Measurements from ENCODE around the gene PGBD5. TPM values are rescaled to one million over a fixed set of nuclear protein-coding genes. Genes with fewer than 3 reads are reported as not detected.

PGBD5 gene
- total and polyA plus RNA-seq, 9 of the 15 experiments (the other 6 are each of a cell fraction or from before 2014, with no cell fraction given): under 0.01 to 0.40 (median 0.10) TPM; not detected in 3

GRCh38 chr1:230270185-230270558, 156.0 kb downstream of the PGBD5 start:
- no TSS peak for BruUV-seq (replicated peaks)
- ChIA-PET CTCF (ENCODE audit: low intra/inter-chr PET ratio) (no interaction called here), POLR2A (interaction anchor here (0.7 kb wide), 1 partner anchor 1066 kb away, joined by 3 read pairs; no protein-coding TSS in a partner anchor)
- no peak overlapping the region for H3K9ac ChIP-seq (ENCODE audit: insufficient read depth in 1 of 2, low read depth in 2 of 2, low read length in 2 of 2)
- H3K36me3 ChIP-seq (ENCODE audit: control insufficient read depth, insufficient read depth, low read length): peaks cover 76% of the 10 kb centered on the region
- intact Hi-C loops (cut with micrococcal nuclease) (no loop called here), in situ Hi-C loops (cut with MboI) (no loop called here)
- no peak for DNase-seq (ENCODE audit: extremely low read depth in 1 of 4, low spot score in 3 of 4)
- no peak overlapping the region for H2AFZ ChIP-seq (ENCODE audit: low read depth, low read length)
- no peaks in the 10 kb centered on the region for H3K9me3 ChIP-seq (replicated peaks; ENCODE audit: control insufficient read depth, insufficient read depth, low read depth, low read length)
- H3K4me3 ChIP-seq: no peak overlapping the region
- H3K27ac ChIP-seq (ENCODE audit: extremely low read depth, low read depth, low read length): no peak overlapping the region
- ATAC-seq: no peak
- no peaks in the 10 kb centered on the region; the same call in 1 of the 2 replicates for H4K20me1 ChIP-seq (replicated peaks; ENCODE audit: control insufficient read depth, insufficient read depth, low read length)
- H3K79me2 ChIP-seq (ENCODE audit: control insufficient read depth, insufficient read depth, low read length): no peaks in the 10 kb centered on the region
- H3K27me3 ChIP-seq (ENCODE audit: control insufficient read depth in 2 of 2, insufficient read depth in 2 of 2, low read length in 2 of 2): no peaks in the 10 kb centered on the region
- no peak for FAIRE-seq
- WGBS (ENCODE audit: insufficient coverage, low coverage, missing lambda C conversion rate): 70% methylated on average over 1 of the region's 1 CpG
- peaks cover 9 to 14% of the 10 kb centered on the region in 2 experiments for H3K4me1 ChIP-seq (replicated peaks in 1 of 2; ENCODE audit: control insufficient read depth in 2 of 2, insufficient read depth in 2 of 2, low read length in 2 of 2)
- no peak for TF ChIP-seq ZNF24 (IDR thresholded peaks at IDR 0.05)
- 0 out of 2 replicates have a peak, but pooled peaks have one; percentile 26 for TF ChIP-seq ZNF830 (CRISPR knock-in tag; IDR thresholded peaks at IDR 0.05)
- no peak for TF ChIP-seq TBL1XR1 (IDR thresholded peaks at IDR 0.05; ENCODE audit: low read length in 2 of 2)
- TF ChIP-seq RBFOX2 (IDR thresholded peaks at IDR 0.05; ENCODE audit: low read depth, low read length): no peak
- no peak for TF ChIP-seq FOSL1 (tag; conservative IDR thresholded peaks at IDR 0.05)
- no peak for TF ChIP-seq KLF13 (tag; IDR thresholded peaks at IDR 0.05; ENCODE audit: borderline replicate concordance, low read depth)
- H3K4me2 ChIP-seq (ENCODE audit: insufficient read depth, low read length): no peak overlapping the region
- H3K9me1 ChIP-seq (ENCODE audit: control insufficient read depth, insufficient read depth, low read length): no peaks in the 10 kb centered on the region

Measured in K562 (cell line).